Spleen (tissue), 7 donors: ENCODE measurements around the gene RHO.

Experiments used
- POLR2A ChIP-seq, 3 donors: fragments of 450-650 bp; IDR thresholded peaks; one replicate each; pipeline ENCODE4 v1.5.1; 2017; ENCODE audit warnings: antibody characterized with exemption in 3 of 3, mild to moderate bottlenecking in 1 of 3
- POLR2AphosphoS5 ChIP-seq, 3 donors: sonication (generic); formaldehyde crosslinking; IDR thresholded peaks; one replicate each; pipeline ENCODE4 v1.5.1; 2017; ENCODE audit warnings: antibody characterized with exemption in 3 of 3
- TF ChIP-seq, protein P1 (sequence below), 11 experiments: fragments of 200-600 bp in 7 of 11; fragments of 450-650 bp in 4 of 11; sonication (generic) in 4 of 11; IDR thresholded peaks in 8 of 11; conservative IDR thresholded peaks in 3 of 11; 1 replicate in 7 of 11; 2 replicates in 4 of 11; pipeline versions ENCODE4 v1.4.0 to v1.8.0; 2016 to 2021; ENCODE audit warnings: antibody characterized with exemption in 11 of 11, inconsistent platforms in 4 of 11, mild to moderate bottlenecking in 1 of 11
- donor health status: DM: no; HTN: no; CAD: no; lungs with moderate emphysema.
- donor health status: DM: no; HTN: no; CAD: no.
- donor health status: DM: no; HTN: no; CAD: no.

DNA sequence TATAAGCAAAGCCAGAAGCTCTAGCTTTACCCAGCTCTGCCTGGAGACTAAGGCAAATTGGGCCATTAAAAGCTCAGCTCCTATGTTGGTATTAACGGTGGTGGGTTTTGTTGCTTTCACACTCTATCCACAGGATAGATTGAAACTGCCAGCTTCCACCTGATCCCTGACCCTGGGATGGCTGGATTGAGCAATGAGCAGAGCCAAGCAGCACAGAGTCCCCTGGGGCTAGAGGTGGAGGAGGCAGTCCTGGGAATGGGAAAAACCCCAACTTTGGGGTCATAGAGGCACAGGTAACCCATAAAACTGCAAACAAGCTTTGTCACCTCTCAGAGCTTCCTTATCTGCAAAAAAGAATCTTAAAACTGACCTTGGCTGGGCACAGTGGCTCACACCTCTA lies 6.6 kb downstream of the RHO start:
- TF ChIP-seq, protein P1, sequence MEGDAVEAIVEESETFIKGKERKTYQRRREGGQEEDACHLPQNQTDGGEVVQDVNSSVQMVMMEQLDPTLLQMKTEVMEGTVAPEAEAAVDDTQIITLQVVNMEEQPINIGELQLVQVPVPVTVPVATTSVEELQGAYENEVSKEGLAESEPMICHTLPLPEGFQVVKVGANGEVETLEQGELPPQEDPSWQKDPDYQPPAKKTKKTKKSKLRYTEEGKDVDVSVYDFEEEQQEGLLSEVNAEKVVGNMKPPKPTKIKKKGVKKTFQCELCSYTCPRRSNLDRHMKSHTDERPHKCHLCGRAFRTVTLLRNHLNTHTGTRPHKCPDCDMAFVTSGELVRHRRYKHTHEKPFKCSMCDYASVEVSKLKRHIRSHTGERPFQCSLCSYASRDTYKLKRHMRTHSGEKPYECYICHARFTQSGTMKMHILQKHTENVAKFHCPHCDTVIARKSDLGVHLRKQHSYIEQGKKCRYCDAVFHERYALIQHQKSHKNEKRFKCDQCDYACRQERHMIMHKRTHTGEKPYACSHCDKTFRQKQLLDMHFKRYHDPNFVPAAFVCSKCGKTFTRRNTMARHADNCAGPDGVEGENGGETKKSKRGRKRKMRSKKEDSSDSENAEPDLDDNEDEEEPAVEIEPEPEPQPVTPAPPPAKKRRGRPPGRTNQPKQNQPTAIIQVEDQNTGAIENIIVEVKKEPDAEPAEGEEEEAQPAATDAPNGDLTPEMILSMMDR (IDR thresholded peaks at IDR 0.05 in 8 of 11, conservative IDR thresholded peaks at IDR 0.05 in 3 of 11) = no peak
- TF ChIP-seq POLR2A (IDR thresholded peaks at IDR 0.05) = no peak
- TF ChIP-seq POLR2AphosphoS5 (IDR thresholded peaks at IDR 0.05) = no peak
